Osteoblast (primary cell): ENCODE results near the gene SKAP1. TPM values are rescaled to one million over a fixed set of nuclear protein-coding genes. Genes with fewer than 3 reads are reported as not detected.

Experiments used
- DNase-seq: peaks from one replicate; pipeline ENCODE4 v3.0.0; 2011; ENCODE audit warnings: low spot score, mixed read lengths; ENCODE audit not compliant: insufficient read length; ENCODE audit errors: missing footprints
- H2AFZ ChIP-seq: 2 replicates; pipeline ENCODE4 v1.6.0; 2011; ENCODE audit warnings: mild to moderate bottlenecking, low read length
- H3K27ac ChIP-seq: 2 replicates; pipeline ENCODE4 v1.5.1; 2011; ENCODE audit warnings: mild to moderate bottlenecking, low read depth, low read length, moderate library complexity
- H3K27me3 ChIP-seq: 2 replicates; pipeline ENCODE4 v1.6.0; 2012; ENCODE audit warnings: mild to moderate bottlenecking, control low read depth, inconsistent platforms, low read length, moderate library complexity; ENCODE audit not compliant: insufficient read depth
- H3K36me3 ChIP-seq: 2 replicates; pipeline ENCODE4 v1.5.1; 2011; ENCODE audit warnings: mild to moderate bottlenecking, low read length, control low read depth, moderate library complexity; ENCODE audit not compliant: insufficient read depth
- H3K4me1 ChIP-seq: 2 replicates; pipeline ENCODE4 v1.5.1; 2011; ENCODE audit warnings: mild to moderate bottlenecking, low read length, control low read depth, moderate library complexity; ENCODE audit not compliant: insufficient read depth
- H3K4me2 ChIP-seq: 2 replicates; pipeline ENCODE4 v1.6.0; 2011; ENCODE audit warnings: mild to moderate bottlenecking, low read length; ENCODE audit not compliant: insufficient read depth
- H3K4me3 ChIP-seq: fragments of 200-600 bp; sonication (generic); 3 replicates; pipeline ENCODE4 v1.5.1; 2012; ENCODE audit warnings: mild to moderate bottlenecking, low read length, inconsistent platforms; ENCODE audit not compliant: insufficient read depth
- H3K79me2 ChIP-seq: 2 replicates; pipeline ENCODE4 v1.6.0; 2012; ENCODE audit warnings: mild to moderate bottlenecking, low read length, control low read depth, inconsistent platforms; ENCODE audit not compliant: insufficient read depth
- H3K9me3 ChIP-seq: 2 replicates; pipeline ENCODE4 v1.5.1; 2011; ENCODE audit warnings: low read depth, low read length, control low read depth
- H4K20me1 ChIP-seq: 2 replicates; pipeline ENCODE4 v1.6.0; 2012; ENCODE audit warnings: mild to moderate bottlenecking, low read length, control low read depth; ENCODE audit not compliant: insufficient read depth
- CTCF ChIP-seq: IDR thresholded peaks from 2 replicates; pipeline ENCODE4 v1.5.1; 2011; ENCODE audit warnings: mild to moderate bottlenecking, low read depth, low read length, moderate library complexity; ENCODE audit errors: extremely low read depth
- total RNA-seq: library from RNA; depleted of rRNA; stranded (reverse); fragments of >200 nt; gene quantifications from 2 replicates; pipeline ENCODE4 v1.2.3, GENCODE V29; 2012

Gene SKAP1
- total RNA-seq, 1 donor: not detected

- peak overlapping the region; percentile 59 for H3K4me2 ChIP-seq
- H3K4me3 ChIP-seq: no peak overlapping the region
Observed at GRCh38 chr17:48472411-48473281, 42.6 kb upstream of the SKAP1 start.

GRCh38 chr17:48471817-48472410 lies 41.9 kb upstream of the SKAP1 start:
- Histone ChIP-seq H3K4me2 (peak overlapping the region; percentile 59), H3K9me3 (no peaks in the 10 kb centered on the region), H2AFZ (no peak overlapping the region), H3K36me3 (no peaks in the 10 kb centered on the region), H3K27me3 (peaks cover 2% of the 10 kb centered on the region), H4K20me1 (no peaks in the 10 kb centered on the region), H3K79me2 (no peaks in the 10 kb centered on the region), H3K4me3 (no peak overlapping the region), H3K4me1 (peaks cover 13% of the 10 kb centered on the region), H3K27ac (peak overlapping the region; percentile 23)
- peak; percentile 63 for DNase-seq
- TF ChIP-seq CTCF: no peak

More at GRCh38 chr17:48472411-48473281, 42.6 kb upstream of the SKAP1 start:
- DNase-seq: peak; percentile 71
- Histone ChIP-seq H3K27ac (peak overlapping the region; percentile 23), H3K4me1 (peaks cover 13% of the 10 kb centered on the region), H2AFZ (peak overlapping the region; percentile 50), H3K27me3 (no peaks in the 10 kb centered on the region), H3K79me2 (no peaks in the 10 kb centered on the region), H3K36me3 (no peaks in the 10 kb centered on the region), H3K9me3 (no peaks in the 10 kb centered on the region), H4K20me1 (no peaks in the 10 kb centered on the region)
- TF ChIP-seq CTCF: no peak

- Histone ChIP-seq H3K4me1 (peaks cover 13% of the 10 kb centered on the region), H2AFZ (no peak overlapping the region), H3K9me3 (no peaks in the 10 kb centered on the region), H3K27ac (no peak overlapping the region), H3K27me3 (peaks cover 12% of the 10 kb centered on the region), H3K4me2 (no peak overlapping the region), H3K36me3 (no peaks in the 10 kb centered on the region), H3K79me2 (no peaks in the 10 kb centered on the region), H4K20me1 (no peaks in the 10 kb centered on the region), H3K4me3 (no peak overlapping the region)
- TF ChIP-seq CTCF: peak; percentile 37
- peak; percentile 51 for DNase-seq
Observed at GRCh38 chr17:48470388-48471034, 40.5 kb upstream of the SKAP1 start.

- no peaks in the 10 kb centered on the region for H3K79me2 ChIP-seq
- no peak overlapping the region for H3K4me3 ChIP-seq
- no peaks in the 10 kb centered on the region for H3K36me3 ChIP-seq
- no peak for DNase-seq
- H4K20me1 ChIP-seq: no peaks in the 10 kb centered on the region
- H3K4me1 ChIP-seq: peaks cover 13% of the 10 kb centered on the region
- TF ChIP-seq CTCF: no peak
- H2AFZ ChIP-seq: no peak overlapping the region
- peaks cover 23% of the 10 kb centered on the region for H3K27me3 ChIP-seq
- no peak overlapping the region for H3K4me2 ChIP-seq
- H3K27ac ChIP-seq: no peak overlapping the region
- no peaks in the 10 kb centered on the region for H3K9me3 ChIP-seq
Observed at GRCh38 chr17:48469227-48469626, 39.2 kb upstream of the SKAP1 start.
